IMR-90 (cell line): ENCODE measurements around the gene CHST6.

ENCODE experiments used
- CTCF ChIP-seq: conservative IDR thresholded peaks from 2 replicates; pipeline ENCODE4 v1.5.1; 2012; ENCODE audit warnings: mild to moderate bottlenecking, low read depth, low read length, improper control_type of control experiment
- NFE2L2 ChIP-seq: fragments of 150-350 bp; IDR thresholded peaks from 2 replicates; pipeline ENCODE4 v1.6.1; 2016; ENCODE audit warnings: low read depth, mild to moderate bottlenecking, low read length
- POLR2A ChIP-seq: IDR thresholded peaks from 2 replicates; pipeline ENCODE4 v1.6.1; 2012; ENCODE audit warnings: mild to moderate bottlenecking, low read depth, low read length

GRCh38 chr16:75532142-75532765 lies 37.0 kb upstream of the CHST6 start:
- TF ChIP-seq CTCF (no peak), NFE2L2 (no peak), POLR2A (no peak)
